Ishikawa (cell line): ENCODE measurements around the gene FASN.

ENCODE experiments used
- CREB1 ChIP-seq: IDR thresholded peaks from 2 replicates; pipeline ENCODE4 v1.6.1; 2012; ENCODE audit warnings: low read depth
- EP300 ChIP-seq: IDR thresholded peaks from 2 replicates; pipeline ENCODE4 v1.6.1; 2012; ENCODE audit warnings: borderline replicate concordance
- FOXM1 ChIP-seq: IDR thresholded peaks from 2 replicates; pipeline ENCODE4 v1.6.1; 2012; ENCODE audit warnings: low read depth, borderline replicate concordance
- NFIC ChIP-seq: IDR thresholded peaks from 2 replicates; pipeline ENCODE4 v1.6.1; 2012
- RAD21 ChIP-seq: IDR thresholded peaks from 2 replicates; pipeline ENCODE4 v1.6.1; 2012; ENCODE audit warnings: low read depth
- REST ChIP-seq: IDR thresholded peaks from 2 replicates; pipeline ENCODE4 v1.6.1; 2012; ENCODE audit warnings: low read depth, mild to moderate bottlenecking
- USF1 ChIP-seq: IDR thresholded peaks from 2 replicates; pipeline ENCODE4 v1.6.1; 2012
- YY1 ChIP-seq: IDR thresholded peaks from 2 replicates; pipeline ENCODE4 v1.6.1; 2012; ENCODE audit warnings: low read depth
- ZBTB7A ChIP-seq: IDR thresholded peaks from 2 replicates; pipeline ENCODE4 v1.6.1; 2012; ENCODE audit warnings: low read depth

GRCh38 chr17:82121660-82122629 lies 23.9 kb upstream of the FASN start:
- TF ChIP-seq EP300 = no peak
- TF ChIP-seq REST = no peak
- no peak for TF ChIP-seq NFIC
- no peak for TF ChIP-seq RAD21
- no peak for TF ChIP-seq FOXM1
- no peak for TF ChIP-seq CREB1
- TF ChIP-seq ZBTB7A = no peak
- no peak for TF ChIP-seq USF1
- no peak for TF ChIP-seq YY1
